H9 (cell line): ENCODE data around the gene TYSND1. TPM values are rescaled to one million over a fixed set of nuclear protein-coding genes. Genes with fewer than 3 reads are reported as not detected.

Experiments used
- DNase-seq: peaks from one replicate; pipeline ENCODE4 v3.0.0-alpha.2; 2017
- H2AFZ ChIP-seq: one replicate; pipeline ENCODE4 v1.6.1; 2013; ENCODE audit warnings: mild to moderate bottlenecking, low read length, control low read depth, moderate library complexity
- H2AK5ac ChIP-seq: 2 replicates; pipeline ENCODE4 v1.6.1; 2013; ENCODE audit warnings: low read length, control low read depth, mixed read lengths; ENCODE audit not compliant: insufficient read length
- H2BK120ac ChIP-seq: one replicate; pipeline ENCODE4 v1.6.1; 2013; ENCODE audit warnings: low read depth, mild to moderate bottlenecking, low read length, control low read depth, inconsistent platforms; ENCODE audit not compliant: poor library complexity, severe bottlenecking
- H2BK12ac ChIP-seq: 2 replicates; pipeline ENCODE4 v1.6.1; 2013; ENCODE audit warnings: low read length, control low read depth, mixed read lengths, low read depth; ENCODE audit not compliant: insufficient read length
- H2BK15ac ChIP-seq: 2 replicates; pipeline ENCODE4 v1.6.1; 2013; ENCODE audit warnings: low read depth, low read length, control low read depth
- H2BK20ac ChIP-seq: one replicate; pipeline ENCODE4 v1.6.1; 2013; ENCODE audit warnings: low read depth, mild to moderate bottlenecking, low read length, control low read depth, inconsistent platforms; ENCODE audit not compliant: poor library complexity, severe bottlenecking
- H2BK5ac ChIP-seq: 2 replicates; pipeline ENCODE4 v1.6.1; 2013; ENCODE audit warnings: low read length, control low read depth, mixed read lengths; ENCODE audit not compliant: insufficient read length
- H3K14ac ChIP-seq: 2 replicates; pipeline ENCODE4 v1.6.1; 2013; ENCODE audit warnings: low read length, control low read depth; ENCODE audit not compliant: insufficient read depth
- H3K18ac ChIP-seq: 2 replicates; pipeline ENCODE4 v1.6.1; 2013; ENCODE audit warnings: low read depth, mild to moderate bottlenecking, mixed read lengths, low read length, control low read depth; ENCODE audit not compliant: insufficient read length
- H3K23ac ChIP-seq: 2 replicates; pipeline ENCODE4 v1.6.1; 2013; ENCODE audit warnings: low read length, control low read depth, mixed read lengths, low read depth; ENCODE audit not compliant: insufficient read length
- H3K23me2 ChIP-seq: 2 replicates; pipeline ENCODE4 v1.6.1; 2013; ENCODE audit warnings: low read depth, mild to moderate bottlenecking, mixed read lengths, low read length, control low read depth; ENCODE audit not compliant: insufficient read length, poor library complexity, severe bottlenecking
- H3K27ac ChIP-seq: 2 replicates; pipeline ENCODE4 v1.5.1; 2013; ENCODE audit warnings: low read length, control low read depth, mixed read lengths, low read depth; ENCODE audit not compliant: insufficient read length
- H3K27me3 ChIP-seq: 2 replicates; pipeline ENCODE4 v1.6.1; 2013; ENCODE audit warnings: low read length, control low read depth, inconsistent platforms; ENCODE audit not compliant: insufficient read depth
- H3K4ac ChIP-seq: 2 replicates; pipeline ENCODE4 v1.6.1; 2013; ENCODE audit warnings: low read depth, mild to moderate bottlenecking, control low read depth, inconsistent platforms, low read length, moderate library complexity
- H3K4me1 ChIP-seq: 2 replicates; pipeline ENCODE4 v1.6.1; 2013; ENCODE audit warnings: low read length, control low read depth, inconsistent platforms; ENCODE audit not compliant: insufficient read depth
- H3K4me2 ChIP-seq: 2 replicates; pipeline ENCODE4 v1.6.1; 2013; ENCODE audit warnings: low read length, control low read depth, mixed read lengths; ENCODE audit not compliant: insufficient read length, insufficient read depth
- H3K56ac ChIP-seq: 2 replicates; pipeline ENCODE4 v1.6.1; 2013; ENCODE audit warnings: low read depth, mild to moderate bottlenecking, mixed read lengths, low read length, control low read depth; ENCODE audit not compliant: insufficient read length
- H3K79me1 ChIP-seq: 2 replicates; pipeline ENCODE4 v1.6.1; 2013; ENCODE audit warnings: low read depth, mild to moderate bottlenecking, moderate library complexity, low read length, control low read depth, inconsistent platforms; ENCODE audit not compliant: insufficient read depth, poor library complexity, severe bottlenecking
- H3K79me2 ChIP-seq: 2 replicates; pipeline ENCODE4 v1.6.1; 2013; ENCODE audit warnings: low read length, control low read depth, inconsistent platforms; ENCODE audit not compliant: insufficient read depth
- H3K9ac ChIP-seq: 2 replicates; pipeline ENCODE4 v1.6.1; 2013; ENCODE audit warnings: low read length, control low read depth, mixed read lengths; ENCODE audit not compliant: insufficient read length; ENCODE audit errors: extremely low read depth
- H3K9me3 ChIP-seq: one replicate; pipeline ENCODE4 v1.6.1; 2013; ENCODE audit warnings: low read depth, low read length, inconsistent platforms; ENCODE audit not compliant: control insufficient read depth
- H3T11ph ChIP-seq: one replicate; pipeline ENCODE4 v1.6.1; 2013; ENCODE audit warnings: mild to moderate bottlenecking, low read length, control low read depth, inconsistent platforms
- H4K20me1 ChIP-seq: one replicate; pipeline ENCODE4 v1.6.1; 2013; ENCODE audit not compliant: control insufficient read depth, insufficient read length, insufficient read depth
- H4K5ac ChIP-seq: 2 replicates; pipeline ENCODE4 v1.6.1; 2013; ENCODE audit warnings: low read depth, mild to moderate bottlenecking, mixed read lengths, low read length, control low read depth; ENCODE audit not compliant: insufficient read length
- H4K8ac ChIP-seq: replicated peaks from 2 replicates; pipeline ENCODE4 v1.6.1; 2013; ENCODE audit warnings: low read length, control low read depth, mixed read lengths, low read depth; ENCODE audit not compliant: insufficient read length
- H4K91ac ChIP-seq: 2 replicates; pipeline ENCODE4 v1.6.1; 2013; ENCODE audit warnings: low read depth, mild to moderate bottlenecking, moderate library complexity, mixed read lengths, low read length, control low read depth; ENCODE audit not compliant: insufficient read length
- H3K27ac Mint-ChIP-seq, 3 experiments: 2 replicates in 2 of 3; 3 replicates in 1 of 3; pipeline ENCODE4 v1.8.0; 2020 to 2021; ENCODE audit warnings: mixed read lengths in 3 of 3, mild to moderate bottlenecking in 1 of 3, moderate library complexity in 1 of 3
- H3K27me3 Mint-ChIP-seq: 2 replicates; pipeline ENCODE4 v1.8.0; 2021; ENCODE audit warnings: low read depth, mild to moderate bottlenecking, moderate library complexity, mixed read lengths
- H3K36me3 Mint-ChIP-seq, 3 experiments: 2 replicates in 2 of 3; 3 replicates in 1 of 3; pipeline ENCODE4 v1.8.0; 2020 to 2021; ENCODE audit warnings: low read depth in 3 of 3, mixed read lengths in 3 of 3; ENCODE audit not compliant: insufficient read depth in 1 of 3
- H3K4me1 Mint-ChIP-seq, 2 experiments: 2 replicates each; pipeline ENCODE4 v1.8.0; 2020; ENCODE audit warnings: mixed read lengths in 2 of 2
- H3K4me3 Mint-ChIP-seq, 2 experiments: 2 replicates in 1 of 2; 3 replicates in 1 of 2; pipeline ENCODE4 v1.8.0; 2020 to 2021; ENCODE audit warnings: mild to moderate bottlenecking in 2 of 2, mixed read lengths in 2 of 2, moderate library complexity in 1 of 2
- H3K9me3 Mint-ChIP-seq, 2 experiments: 2 replicates in 1 of 2; 3 replicates in 1 of 2; pipeline ENCODE4 v1.8.0; 2020; ENCODE audit warnings: mild to moderate bottlenecking in 2 of 2, mixed read lengths in 2 of 2, moderate library complexity in 1 of 2
- total RNA-seq: library from RNA; stranded (reverse); gene quantifications from 2 replicates; pipeline ENCODE4 v1.2.1, GENCODE V29; 2021
- TF ChIP-seq, protein P1 (sequence below): fragments of 200-600 bp; sonication (generic); conservative IDR thresholded peaks from 3 replicates; pipeline ENCODE4 v1.8.0; 2021; ENCODE audit warnings: antibody characterized with exemption, mild to moderate bottlenecking

Gene TYSND1
- total RNA-seq, 1 experiment from 2014 or later = 12.8 TPM

DNA sequence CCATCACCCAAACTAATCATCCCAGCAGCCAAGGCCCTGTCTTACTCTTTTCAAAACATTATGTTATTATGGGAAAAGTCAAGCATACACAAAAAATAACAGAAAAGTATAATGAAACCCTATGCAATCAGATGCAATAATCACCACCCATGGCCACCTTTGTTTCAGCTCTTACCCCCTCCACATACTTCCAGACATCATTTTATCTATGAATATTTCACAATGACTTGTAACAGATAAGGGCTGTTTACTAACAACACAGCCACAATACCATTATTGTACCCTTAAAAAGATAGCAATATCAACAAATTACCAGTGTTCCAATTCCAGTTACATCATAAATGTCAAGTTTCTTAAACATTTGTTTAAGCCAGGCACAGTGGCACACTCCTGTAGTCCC is 49.0 kb downstream of the TYSND1 start:
- Histone ChIP-seq H3K23me2 (no peaks in the 10 kb centered on the region), H4K20me1 (no peaks in the 10 kb centered on the region), H3K9ac (no peak overlapping the region), H3K79me1 (no peaks in the 10 kb centered on the region), H3K18ac (no peak overlapping the region), H3K27me3 (no peaks in the 10 kb centered on the region), H2AFZ (no peak overlapping the region), H3K9me3 (no peaks in the 10 kb centered on the region), H3K4me2 (no peak overlapping the region), H4K91ac (no peak overlapping the region), H3K23ac (no peak overlapping the region), H2BK15ac (no peak overlapping the region), H2BK12ac (no peak overlapping the region), H2BK120ac (no peak overlapping the region), H4K5ac (no peak overlapping the region), H3K4ac (no peak overlapping the region), H3K27ac (no peak overlapping the region), H3K79me2 (no peaks in the 10 kb centered on the region), H3T11ph (no peak overlapping the region), H2BK20ac (no peak overlapping the region), H2AK5ac (no peak overlapping the region), H3K14ac (no peak overlapping the region), H4K8ac (no peak overlapping the region), H3K56ac (no peak overlapping the region), H3K4me1 (no peaks in the 10 kb centered on the region), H2BK5ac (no peak overlapping the region)
- H3K36me3 Mint-ChIP-seq = peaks cover 4 to 42% (median 11%) of the 10 kb centered on the region in 3 experiments; a peak in 5 of 7 replicates
- H3K27me3 Mint-ChIP-seq = no peaks in the 10 kb centered on the region
- TF ChIP-seq, protein P1, sequence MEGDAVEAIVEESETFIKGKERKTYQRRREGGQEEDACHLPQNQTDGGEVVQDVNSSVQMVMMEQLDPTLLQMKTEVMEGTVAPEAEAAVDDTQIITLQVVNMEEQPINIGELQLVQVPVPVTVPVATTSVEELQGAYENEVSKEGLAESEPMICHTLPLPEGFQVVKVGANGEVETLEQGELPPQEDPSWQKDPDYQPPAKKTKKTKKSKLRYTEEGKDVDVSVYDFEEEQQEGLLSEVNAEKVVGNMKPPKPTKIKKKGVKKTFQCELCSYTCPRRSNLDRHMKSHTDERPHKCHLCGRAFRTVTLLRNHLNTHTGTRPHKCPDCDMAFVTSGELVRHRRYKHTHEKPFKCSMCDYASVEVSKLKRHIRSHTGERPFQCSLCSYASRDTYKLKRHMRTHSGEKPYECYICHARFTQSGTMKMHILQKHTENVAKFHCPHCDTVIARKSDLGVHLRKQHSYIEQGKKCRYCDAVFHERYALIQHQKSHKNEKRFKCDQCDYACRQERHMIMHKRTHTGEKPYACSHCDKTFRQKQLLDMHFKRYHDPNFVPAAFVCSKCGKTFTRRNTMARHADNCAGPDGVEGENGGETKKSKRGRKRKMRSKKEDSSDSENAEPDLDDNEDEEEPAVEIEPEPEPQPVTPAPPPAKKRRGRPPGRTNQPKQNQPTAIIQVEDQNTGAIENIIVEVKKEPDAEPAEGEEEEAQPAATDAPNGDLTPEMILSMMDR = no peak
- peaks cover 0 to 4% of the 10 kb centered on the region in 2 experiments; a peak in 1 of 4 replicates for H3K4me1 Mint-ChIP-seq
- H3K27ac Mint-ChIP-seq = no peak overlapping the region
- H3K9me3 Mint-ChIP-seq = no peaks in the 10 kb centered on the region
- DNase-seq = no peak
- no peak overlapping the region for H3K4me3 Mint-ChIP-seq
